IPS DF 6.9 (cell line): ENCODE results near the gene AP2B1.
"Not testable (repeated sequence)": the region's sequence is repeated elsewhere in the genome, so short reads cannot be mapped to it uniquely, and the experiment has no call there.

Experiments
- DNase-seq: peaks from one replicate; pipeline ENCODE4 v3.0.0-alpha.2; 2013; ENCODE audit warnings: low read depth, low spot score
- H3K27ac ChIP-seq: one replicate; pipeline ENCODE4 v1.5.1; 2013; ENCODE audit warnings: low read length, control low read depth
- H3K27me3 ChIP-seq: 2 replicates; pipeline ENCODE4 v1.6.1; 2013; ENCODE audit warnings: mild to moderate bottlenecking, low read length; ENCODE audit not compliant: control insufficient read depth, insufficient read depth
- H3K36me3 ChIP-seq: 2 replicates; pipeline ENCODE4 v1.6.1; 2013; ENCODE audit warnings: low read length; ENCODE audit not compliant: control insufficient read depth, insufficient read depth
- H3K4me1 ChIP-seq: 2 replicates; pipeline ENCODE4 v1.6.1; 2013; ENCODE audit warnings: low read length; ENCODE audit not compliant: control insufficient read depth, insufficient read depth
- H3K4me3 ChIP-seq: 2 replicates; pipeline ENCODE4 v1.5.1; 2013; ENCODE audit warnings: mild to moderate bottlenecking, low read length
- H3K9me3 ChIP-seq: 2 replicates; pipeline ENCODE4 v1.6.1; 2013; ENCODE audit warnings: low read length, inconsistent platforms; ENCODE audit not compliant: control insufficient read depth, insufficient read depth
- WGBS: extraction: QIAGEN DNeasy Blood & Tissue Kit; methylation state at CpG from one replicate; pipeline ENCODE4 v1.1.7; 2013; ENCODE audit warnings: mixed read lengths, missing lambda C conversion rate; ENCODE audit not compliant: insufficient read length, insufficient coverage; 5-methylcytosine and 5-hydroxymethylcytosine counted together

Gene AP2B1

DNA sequence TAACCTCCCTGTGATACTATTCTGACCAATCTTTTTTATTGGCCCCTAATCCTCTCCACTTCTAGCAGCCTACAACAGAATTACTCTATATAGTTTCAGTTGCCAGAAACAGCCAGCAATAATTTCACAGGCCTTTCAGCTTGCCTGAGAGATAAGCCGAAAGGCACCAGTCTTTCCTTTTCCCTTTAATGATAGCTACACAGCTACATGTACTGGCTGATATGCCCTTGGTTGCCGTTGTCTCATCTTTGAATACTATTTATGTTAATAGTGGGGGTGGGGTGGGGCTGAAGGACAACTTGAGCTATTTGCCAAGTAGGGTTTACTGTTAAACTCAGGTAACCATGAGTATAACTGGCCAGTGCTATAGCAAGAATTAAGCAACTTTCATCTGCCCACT lies 108.5 kb downstream of the AP2B1 start:
- H3K4me3 ChIP-seq: no peak overlapping the region
- no peaks in the 10 kb centered on the region for H3K4me1 ChIP-seq
- H3K27me3 ChIP-seq: no peaks in the 10 kb centered on the region
- DNase-seq: no peak
- no CpG with 5 or more reads among the region's 2 CpGs for WGBS
- H3K9me3 ChIP-seq: no peaks in the 10 kb centered on the region
- H3K36me3 ChIP-seq: peaks cover 6% of the 10 kb centered on the region; the same call in 1 of the 2 replicates
- no peak overlapping the region for H3K27ac ChIP-seq

- H3K36me3 ChIP-seq: peaks cover 4% of the 10 kb centered on the region; the same call in 1 of the 2 replicates
- H3K27me3 ChIP-seq: no peaks in the 10 kb centered on the region
- H3K4me3 ChIP-seq: no peak overlapping the region
- DNase-seq: no peak
- H3K9me3 ChIP-seq: no peaks in the 10 kb centered on the region
- no peak overlapping the region for H3K27ac ChIP-seq
- no CpG with 5 or more reads among the region's 2 CpGs for WGBS
- H3K4me1 ChIP-seq: no peaks in the 10 kb centered on the region
Observed at GRCh38 chr17:35698800-35699199, 111.7 kb downstream of the AP2B1 start.

GRCh38 chr17:35700150-35700549 lies 113.0 kb downstream of the AP2B1 start:
- H3K27me3 ChIP-seq: no peaks in the 10 kb centered on the region

GRCh38 chr17:35701491-35701890 lies 114.4 kb downstream of the AP2B1 start:
- no peaks in the 10 kb centered on the region for H3K27me3 ChIP-seq
- no peaks in the 10 kb centered on the region for H3K36me3 ChIP-seq
- no peak overlapping the region for H3K27ac ChIP-seq
- no peaks in the 10 kb centered on the region for H3K4me1 ChIP-seq
- H3K9me3 ChIP-seq: no peaks in the 10 kb centered on the region
- no peak for DNase-seq
- H3K4me3 ChIP-seq: no peak overlapping the region
- WGBS: no CpG with 5 or more reads among the region's 5 CpGs

More at GRCh38 chr17:35700150-35700549, 113.0 kb downstream of the AP2B1 start:
- Histone ChIP-seq H3K36me3 (no peaks in the 10 kb centered on the region), H3K27ac (no peak overlapping the region), H3K4me3 (no peak overlapping the region), H3K9me3 (no peaks in the 10 kb centered on the region), H3K4me1 (no peaks in the 10 kb centered on the region)
- DNase-seq: no peak
- no CpG with 5 or more reads among the region's 6 CpGs for WGBS

GRCh38 chr17:35703308-35703707 lies 116.2 kb downstream of the AP2B1 start:
- not testable (repeated sequence) for DNase-seq, H3K27ac ChIP-seq, H3K4me1 ChIP-seq, H3K9me3 ChIP-seq, H3K4me3 ChIP-seq, H3K36me3 ChIP-seq, H3K27me3 ChIP-seq
- no CpG with 5 or more reads among the region's 2 CpGs for WGBS

DNA sequence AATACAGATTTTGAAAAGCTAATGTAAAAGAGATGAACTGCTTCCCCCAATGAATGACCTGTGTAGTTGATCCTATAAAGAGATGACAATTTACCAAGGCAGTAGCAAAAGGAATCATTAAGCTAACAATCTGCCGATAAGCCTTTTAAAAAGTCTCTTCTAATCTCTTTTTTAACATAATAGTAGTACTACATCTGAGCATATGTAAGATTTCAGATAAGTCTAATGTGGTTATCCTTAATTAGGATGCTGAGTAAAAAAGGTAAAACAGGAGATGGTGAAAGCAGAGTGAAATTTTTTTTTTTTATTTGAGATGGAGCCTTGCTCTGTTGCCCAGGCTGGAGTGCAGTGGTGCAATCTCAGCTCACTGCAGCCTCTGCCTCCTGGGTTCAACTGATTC lies 118.1 kb downstream of the AP2B1 start:
- no peak for DNase-seq
- Histone ChIP-seq H3K9me3 (no peaks in the 10 kb centered on the region), H3K27ac (no peak overlapping the region), H3K4me1 (no peaks in the 10 kb centered on the region), H3K36me3 (no peaks in the 10 kb centered on the region), H3K4me3 (no peak overlapping the region), H3K27me3 (no peaks in the 10 kb centered on the region)
- WGBS: no CpG with 5 or more reads among the region's 1 CpG

DNA sequence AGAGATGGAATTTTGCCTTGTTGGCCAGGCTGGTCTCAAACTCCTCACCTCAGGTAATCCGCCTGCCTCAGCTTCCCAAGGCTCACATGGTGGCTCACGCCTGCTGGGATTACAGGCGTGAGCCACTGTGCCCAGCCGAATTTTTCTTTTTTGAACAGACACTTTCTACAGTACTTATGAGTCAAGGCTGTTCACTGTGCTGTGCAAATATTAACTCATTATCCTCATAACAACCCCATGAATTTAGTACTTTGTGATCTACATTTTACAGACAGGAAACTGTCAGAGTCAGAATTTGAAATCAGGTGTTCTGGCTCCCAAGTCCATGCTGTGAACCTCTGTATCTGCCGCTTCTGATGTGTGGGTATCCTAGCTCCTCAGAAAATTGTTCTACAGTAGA lies 118.6 kb downstream of the AP2B1 start:
- H3K27ac ChIP-seq: no peak overlapping the region
- H3K36me3 ChIP-seq: 0 out of 2 replicates have a peak, but pooled peaks cover 1% of the 10 kb centered on the region
- H3K27me3 ChIP-seq: no peaks in the 10 kb centered on the region
- no peaks in the 10 kb centered on the region for H3K4me1 ChIP-seq
- no peak overlapping the region for H3K4me3 ChIP-seq
- H3K9me3 ChIP-seq: no peaks in the 10 kb centered on the region
- no peak for DNase-seq
- no CpG with 5 or more reads among the region's 5 CpGs for WGBS

DNA sequence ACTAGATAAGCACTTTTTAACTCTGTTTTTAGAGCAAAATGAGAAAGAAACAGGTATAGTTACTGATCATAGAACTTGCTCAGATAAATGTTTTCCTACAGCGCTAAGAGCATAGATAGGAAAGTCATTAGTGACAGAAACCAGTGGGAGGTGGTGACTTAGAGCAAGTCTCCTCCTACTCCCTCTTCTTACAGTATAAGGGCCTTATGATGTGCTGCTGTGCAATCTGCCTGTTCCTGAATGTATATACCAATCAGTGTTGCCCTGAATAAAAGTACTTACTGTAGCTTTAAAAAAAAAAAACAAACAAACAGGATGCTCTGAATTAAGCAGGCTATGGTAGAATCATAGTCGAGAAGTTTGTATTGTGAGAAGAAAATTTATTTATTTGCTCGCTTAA lies 121.0 kb downstream of the AP2B1 start:
- Histone ChIP-seq H3K27ac (no peak overlapping the region), H3K4me3 (no peak overlapping the region), H3K4me1 (no peaks in the 10 kb centered on the region), H3K27me3 (no peaks in the 10 kb centered on the region), H3K36me3 (0 out of 2 replicates have a peak, but pooled peaks cover 2% of the 10 kb centered on the region), H3K9me3 (no peaks in the 10 kb centered on the region)
- 100% methylated on average over 2 of the region's 3 CpGs for WGBS
- no peak for DNase-seq

DNA sequence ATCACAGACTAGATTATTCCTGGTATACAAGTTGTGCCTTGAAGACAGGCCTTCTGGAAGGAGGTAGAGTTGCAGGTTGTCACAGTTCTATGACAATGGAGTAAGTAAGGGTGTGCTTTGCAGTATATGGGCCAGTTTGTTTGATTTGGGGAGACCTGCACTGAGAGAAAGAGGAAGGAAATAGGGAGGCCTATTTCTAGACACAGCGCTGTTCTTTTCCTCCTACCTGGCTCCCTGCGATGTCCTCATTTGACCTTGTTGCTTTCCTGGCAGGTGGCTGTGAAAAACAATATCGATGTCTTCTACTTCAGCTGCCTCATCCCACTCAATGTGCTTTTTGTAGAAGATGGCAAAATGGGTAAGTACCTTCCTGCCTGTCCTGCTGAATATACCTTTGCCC lies 121.8 kb downstream of the AP2B1 start:
- H3K27ac ChIP-seq: no peak overlapping the region
- no peak overlapping the region for H3K4me3 ChIP-seq
- WGBS: no CpG with 5 or more reads among the region's 3 CpGs
- no peaks in the 10 kb centered on the region for H3K9me3 ChIP-seq
- 0 out of 2 replicates have a peak, but pooled peaks cover 2% of the 10 kb centered on the region for H3K36me3 ChIP-seq
- no peaks in the 10 kb centered on the region for H3K4me1 ChIP-seq
- DNase-seq: no peak
- no peaks in the 10 kb centered on the region for H3K27me3 ChIP-seq

DNA sequence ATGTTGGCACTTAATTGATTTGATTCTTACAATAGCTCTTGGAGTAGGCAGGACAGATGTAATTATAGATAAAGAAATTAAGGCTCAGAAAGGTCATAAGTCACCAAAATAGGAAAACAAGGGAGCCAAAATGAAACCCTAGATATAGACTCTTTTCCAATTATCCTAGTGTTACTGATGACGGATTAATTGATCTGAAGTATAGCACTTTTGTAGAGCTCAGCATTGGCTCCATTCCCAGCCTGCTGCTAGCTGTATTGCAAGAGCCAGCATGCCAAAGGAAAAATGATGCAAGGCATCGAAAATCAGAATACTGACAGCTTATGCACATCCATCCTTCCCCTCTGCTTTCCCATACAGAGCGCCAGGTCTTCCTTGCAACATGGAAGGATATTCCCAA lies 122.8 kb downstream of the AP2B1 start:
- WGBS: no CpG with 5 or more reads among the region's 3 CpGs
- no peaks in the 10 kb centered on the region for H3K27me3 ChIP-seq
- no peaks in the 10 kb centered on the region for H3K4me1 ChIP-seq
- no peaks in the 10 kb centered on the region for H3K9me3 ChIP-seq
- H3K36me3 ChIP-seq: 0 out of 2 replicates have a peak, but pooled peaks cover 2% of the 10 kb centered on the region
- no peak for DNase-seq
- H3K4me3 ChIP-seq: no peak overlapping the region
- no peak overlapping the region for H3K27ac ChIP-seq

DNA sequence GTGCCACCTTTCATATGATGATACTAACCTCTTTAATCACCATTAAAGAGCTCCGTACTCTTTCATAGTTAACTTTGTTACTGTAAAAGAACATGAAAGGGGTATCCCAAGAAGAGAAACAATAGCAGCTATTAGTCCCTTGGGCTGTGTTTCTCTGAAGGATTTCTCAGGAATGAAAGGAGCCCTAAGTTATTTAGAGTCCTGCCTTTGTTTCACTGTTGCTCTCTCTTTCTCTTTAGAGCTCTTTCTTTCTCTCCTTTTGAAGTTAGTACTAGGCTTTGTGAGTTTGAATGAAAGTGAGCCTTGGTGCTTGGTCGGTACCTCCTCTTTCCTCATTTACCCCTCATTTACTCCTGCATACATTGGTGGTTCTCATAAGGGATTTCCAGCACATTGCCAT lies 123.8 kb downstream of the AP2B1 start:
- Histone ChIP-seq H3K4me1 (no peaks in the 10 kb centered on the region), H3K9me3 (no peaks in the 10 kb centered on the region), H3K36me3 (0 out of 2 replicates have a peak, but pooled peaks cover 2% of the 10 kb centered on the region), H3K4me3 (no peak overlapping the region), H3K27me3 (no peaks in the 10 kb centered on the region), H3K27ac (no peak overlapping the region)
- no peak for DNase-seq
- no CpG with 5 or more reads among the region's 2 CpGs for WGBS
